Skin of body (tissue), 2 donors: ENCODE data around the gene ATCAY. TPM values are rescaled to one million over a fixed set of nuclear protein-coding genes. Genes with fewer than 3 reads are reported as not detected.
"Not testable (repeated sequence)": the region's sequence is repeated elsewhere in the genome, so short reads cannot be mapped to it uniquely, and the experiment has no call there.

ENCODE experiments used
- DNase-seq: peaks from one replicate; lab custom pipeline; 2025; lab: John Stamatoyannopoulos, UW
- total RNA-seq: library from RNA; depleted of rRNA; stranded (reverse); fragments of >200 nt; gene quantifications from one replicate; pipeline ENCODE4 v1.2.3, GENCODE V29; 2014

Gene ATCAY
- total RNA-seq, 1 donor from 2014 or later, result 0.20 TPM

GRCh38 chr19:3945838-3946237, 65.4 kb downstream of the ATCAY start:
- DNase-seq, result no peak

- DNase-seq, result not testable (repeated sequence)
Measured at GRCh38 chr19:3947316-3947933, 66.9 kb downstream of the ATCAY start.

- no peak for DNase-seq
Measured at GRCh38 chr19:3949294-3949693, 68.8 kb downstream of the ATCAY start.

GRCh38 chr19:3949997-3950859, 69.7 kb downstream of the ATCAY start:
- no peak for DNase-seq

GRCh38 chr19:3950871-3951861, 70.7 kb downstream of the ATCAY start:
- DNase-seq, result no peak

- DNase-seq, result not testable (repeated sequence)
Measured at GRCh38 chr19:3952755-3953276, 72.3 kb downstream of the ATCAY start.

- DNase-seq, result no peak
Measured at GRCh38 chr19:3954107-3954506, 73.6 kb downstream of the ATCAY start.

- not testable (repeated sequence) for DNase-seq
Measured at GRCh38 chr19:3955276-3955675, 74.8 kb downstream of the ATCAY start.

GRCh38 chr19:3955688-3956087, 75.2 kb downstream of the ATCAY start:
- no peak for DNase-seq

GRCh38 chr19:3958836-3959765, 78.6 kb downstream of the ATCAY start:
- no peak for DNase-seq

- no peak for DNase-seq
Measured at GRCh38 chr19:3959766-3960131, 79.3 kb downstream of the ATCAY start.

GRCh38 chr19:3961007-3961406, 80.5 kb downstream of the ATCAY start:
- no peak for DNase-seq

- DNase-seq, result no peak
Measured at GRCh38 chr19:3963458-3964255, 83.2 kb downstream of the ATCAY start.

- DNase-seq, result no peak
Measured at GRCh38 chr19:3964256-3965194, 84.0 kb downstream of the ATCAY start.

GRCh38 chr19:3966051-3967017, 85.8 kb downstream of the ATCAY start:
- DNase-seq, result no peak

- not testable (repeated sequence) for DNase-seq
Measured at GRCh38 chr19:3967983-3968382, 87.5 kb downstream of the ATCAY start.
